ENCODE measurements around the gene DIAPH1.

DIAPH1 gene

GRCh38 chr5:141506381-141507155, 112.2 kb downstream of the DIAPH1 start:
- no peak for DNase-seq (ENCODE audit: low read depth in 3 of 3)

DNA sequence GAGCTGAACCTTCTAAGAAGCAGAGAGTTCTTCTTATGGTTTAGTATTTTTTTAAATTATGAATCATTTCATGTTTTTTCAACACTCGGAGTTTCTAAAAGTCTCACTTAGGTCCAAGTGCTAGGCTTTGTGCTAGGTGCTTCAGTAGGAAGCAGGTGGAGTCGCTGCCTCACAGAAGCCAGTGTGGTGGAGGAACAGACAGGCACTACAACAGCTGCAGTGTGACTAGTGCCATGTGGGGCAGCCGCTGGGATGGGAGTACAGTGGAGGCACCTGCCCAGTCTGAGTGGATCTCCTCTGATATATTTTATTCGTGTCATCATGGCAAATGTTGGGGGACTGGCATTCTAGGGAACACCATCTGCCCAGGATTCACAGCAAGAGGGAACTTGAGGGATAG, 114.6 kb downstream of the DIAPH1 start:
- DNase-seq (ENCODE audit: low read depth in 3 of 3) = no peak

DNA sequence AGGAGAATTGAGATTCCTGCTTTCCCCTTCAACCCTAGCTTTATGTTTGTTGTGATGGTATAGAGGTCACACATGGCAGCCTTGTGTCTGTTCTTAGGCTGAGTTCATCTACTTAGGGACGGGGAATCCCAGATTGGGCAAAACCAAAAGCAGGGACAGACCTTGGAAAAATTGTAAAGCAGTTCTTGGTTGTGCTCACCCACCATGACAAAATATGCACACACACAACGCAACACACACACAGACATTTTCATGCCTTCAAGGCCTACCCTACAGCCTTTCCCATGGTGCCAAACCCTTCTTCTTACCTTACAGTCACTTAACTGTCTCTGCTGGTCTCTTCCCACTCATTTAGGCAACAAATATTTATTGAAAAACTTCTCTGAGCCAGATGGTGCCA, 115.1 kb downstream of the DIAPH1 start:
- no peak for DNase-seq (ENCODE audit: low read depth in 3 of 3)

- DNase-seq (ENCODE audit: low read depth in 3 of 3) = no peak
Observed at GRCh38 chr5:141501761-141502160, 117.0 kb downstream of the DIAPH1 start.

DNA sequence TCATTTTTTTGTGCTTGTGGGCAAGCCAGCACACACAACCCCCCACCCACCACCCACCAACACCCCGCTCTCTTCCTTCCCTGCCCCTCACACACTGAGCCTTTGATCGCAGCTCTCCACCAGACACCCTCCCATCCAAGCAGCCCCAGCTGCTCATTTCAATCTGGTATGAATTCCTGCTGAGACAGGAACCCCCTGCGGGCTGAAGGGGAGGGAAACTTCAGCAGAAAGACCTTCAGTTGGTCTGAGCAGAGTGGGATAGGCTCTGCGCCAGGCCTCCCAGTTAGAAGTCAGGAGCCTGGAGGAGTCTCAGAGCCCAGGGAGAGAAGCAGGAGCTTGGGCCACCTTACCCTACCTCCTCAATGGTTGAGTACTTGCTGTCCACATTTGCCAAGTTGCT, 122.8 kb downstream of the DIAPH1 start:
- DNase-seq (ENCODE audit: low read depth in 3 of 3) = no peak

- no peak for DNase-seq (ENCODE audit: low read depth in 3 of 3)
Observed at GRCh38 chr5:141495453-141495811, 123.4 kb downstream of the DIAPH1 start.

- no peak for DNase-seq (ENCODE audit: low read depth in 3 of 3)
Observed at GRCh38 chr5:141494761-141495452, 123.9 kb downstream of the DIAPH1 start.

DNA sequence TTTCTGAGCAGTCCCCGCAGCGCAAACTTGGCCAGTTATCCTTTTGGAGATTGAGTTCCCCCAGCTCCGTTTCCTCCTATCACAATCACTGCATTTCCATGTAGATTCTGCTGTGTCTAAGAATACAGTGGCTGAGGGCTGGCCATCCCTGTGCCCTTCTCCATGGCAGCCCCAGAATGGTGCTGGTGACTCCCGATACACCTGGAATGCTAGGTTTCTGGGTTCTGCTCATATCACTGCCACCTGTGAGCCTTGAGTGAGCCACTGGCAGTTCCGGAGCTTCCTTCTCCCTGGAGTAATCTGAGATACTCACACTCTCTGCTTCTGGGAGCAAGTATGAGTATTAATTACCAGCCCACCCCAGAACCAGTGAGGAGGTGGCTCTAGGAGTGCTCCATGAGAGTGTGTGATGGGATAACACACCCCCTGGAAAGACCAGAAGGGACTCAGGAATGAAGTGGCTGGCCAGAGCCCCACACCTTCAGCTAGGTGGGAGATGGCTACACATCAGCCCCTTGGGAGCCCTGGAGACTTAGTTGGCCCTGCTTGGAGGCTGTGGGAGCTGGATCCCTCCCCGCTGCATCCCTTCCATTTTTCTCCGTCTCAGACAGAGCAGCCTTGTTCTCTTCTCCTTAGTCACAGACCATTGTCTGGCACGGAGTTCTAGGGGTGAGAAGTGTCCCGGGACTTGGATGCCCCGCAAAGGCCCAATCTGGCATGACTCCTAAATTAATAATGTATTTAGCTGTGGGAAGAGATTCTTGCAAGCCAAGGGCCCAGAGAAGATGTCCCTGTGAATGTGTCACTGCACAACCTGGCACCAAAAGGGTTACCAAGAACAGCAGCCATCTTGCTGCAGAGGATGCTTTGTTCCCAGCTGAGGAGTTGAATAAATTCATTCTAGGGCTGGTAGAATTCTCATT, 125.0 kb downstream of the DIAPH1 start:
- no peak for DNase-seq (ENCODE audit: low read depth in 3 of 3)

DNA sequence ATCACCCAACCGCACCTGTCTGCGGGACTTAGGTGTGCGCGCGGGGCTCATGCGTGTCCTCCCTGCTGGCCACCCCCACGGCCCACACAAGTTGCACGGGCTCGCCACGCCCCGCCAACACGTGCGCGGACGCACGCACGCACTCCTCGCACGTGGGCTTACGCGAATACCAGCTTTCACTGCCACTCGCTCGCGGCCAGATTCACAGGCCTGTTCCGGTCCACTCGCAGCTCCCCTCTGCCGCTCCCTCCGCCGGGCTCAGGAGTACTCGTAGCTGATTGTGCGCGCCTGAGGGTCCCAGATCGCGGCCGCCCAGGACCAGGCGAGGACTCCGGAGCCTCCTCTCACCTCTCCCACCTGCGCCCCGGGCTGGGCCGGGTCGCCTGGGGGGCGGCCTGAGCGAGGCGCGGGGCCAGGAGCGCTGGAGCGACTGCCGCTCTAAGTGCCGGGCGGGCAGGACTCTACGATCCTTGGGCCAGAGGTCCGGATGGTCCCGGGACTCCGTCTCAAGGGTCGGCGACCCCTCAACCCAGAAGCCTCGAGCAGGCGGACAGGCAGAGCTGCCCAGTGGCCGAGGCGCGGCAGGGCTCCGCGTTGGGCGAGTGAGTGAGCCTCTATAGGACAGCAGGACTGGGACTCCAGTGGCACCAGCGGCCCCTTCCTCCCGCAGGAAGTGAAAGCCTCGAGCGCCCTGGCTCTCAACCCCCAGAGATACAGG, 126.5 kb downstream of the DIAPH1 start:
- DNase-seq (ENCODE audit: low read depth in 3 of 3) = no peak

- no peak for DNase-seq (ENCODE audit: low read depth in 3 of 3)
Observed at GRCh38 chr5:141491323-141492167, 127.3 kb downstream of the DIAPH1 start.

GRCh38 chr5:141490771-141491170, 128.0 kb downstream of the DIAPH1 start:
- DNase-seq (ENCODE audit: low read depth in 3 of 3) = no peak

DNA sequence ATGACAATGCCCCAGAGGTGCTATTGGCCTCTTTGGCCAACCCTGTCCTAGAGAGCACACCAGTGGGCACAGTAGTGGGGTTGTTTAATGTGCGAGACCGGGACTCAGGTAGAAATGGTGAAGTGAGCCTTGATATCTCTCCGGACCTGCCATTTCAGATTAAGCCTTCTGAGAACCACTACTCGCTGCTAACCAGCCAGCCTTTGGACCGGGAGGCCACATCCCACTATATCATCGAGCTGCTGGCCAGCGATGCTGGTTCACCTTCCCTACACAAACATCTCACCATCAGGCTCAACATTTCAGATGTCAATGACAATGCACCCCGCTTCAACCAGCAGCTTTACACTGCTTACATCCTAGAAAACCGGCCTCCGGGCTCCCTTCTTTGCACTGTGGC, 128.5 kb downstream of the DIAPH1 start:
- DNase-seq (ENCODE audit: low read depth in 3 of 3) = no peak

- DNase-seq (ENCODE audit: low read depth in 3 of 3) = no peak
Observed at GRCh38 chr5:141489841-141490240, 129.0 kb downstream of the DIAPH1 start.

DNA sequence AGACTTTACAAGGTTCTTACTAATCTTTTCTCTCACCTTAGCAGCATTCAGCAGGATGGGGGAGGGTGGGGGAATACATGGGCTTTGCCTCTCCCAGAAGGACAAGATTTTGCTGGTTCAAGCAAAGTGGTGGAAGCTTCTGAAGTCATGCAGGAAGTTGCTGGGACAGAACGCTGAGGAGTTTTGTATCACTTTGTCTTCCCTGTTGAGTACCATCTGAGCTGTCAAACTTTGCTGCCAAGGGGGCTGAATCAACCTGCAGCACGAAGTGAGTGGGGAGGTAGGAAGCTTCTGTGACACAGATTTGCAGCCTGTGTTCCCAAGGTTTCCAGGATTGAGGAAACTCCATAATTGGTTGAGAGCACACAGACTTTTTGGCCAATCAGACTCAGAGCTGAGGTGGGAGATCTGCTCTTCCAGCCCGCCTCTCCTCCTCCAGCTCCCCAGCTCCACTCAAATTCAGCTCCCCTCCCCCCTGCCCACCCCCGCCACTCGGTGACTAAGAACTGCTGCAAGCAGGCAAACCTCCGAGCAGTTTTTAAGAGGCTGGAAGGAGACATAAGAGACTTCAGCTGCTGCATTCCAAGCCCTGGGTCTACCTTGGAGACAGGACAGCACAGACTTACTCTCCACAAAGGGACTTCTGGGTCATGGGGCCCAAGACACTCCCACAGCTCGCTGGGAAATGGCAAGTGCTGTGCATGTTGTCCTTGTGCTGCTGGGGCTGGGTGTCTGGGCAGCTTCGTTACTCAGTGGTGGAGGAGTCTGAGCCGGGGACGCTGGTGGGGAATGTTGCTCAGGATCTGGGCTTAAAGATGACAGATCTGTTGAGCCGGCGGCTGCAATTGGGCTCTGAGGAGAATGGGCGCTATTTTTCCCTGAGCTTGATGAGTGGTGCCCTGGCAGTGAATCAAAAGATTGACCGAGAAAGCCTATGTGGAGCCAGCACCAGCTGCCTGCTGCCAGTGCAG, 129.9 kb downstream of the DIAPH1 start, which contains the start of gene PCDHGC5:
Gene PCDHGC5 (plus strand): TSS at position 491 of the 971 bp plus-strand sequence. CDS start 160 bp downstream, at position 651.
- no peak for DNase-seq (ENCODE audit: low read depth in 3 of 3)

DNA sequence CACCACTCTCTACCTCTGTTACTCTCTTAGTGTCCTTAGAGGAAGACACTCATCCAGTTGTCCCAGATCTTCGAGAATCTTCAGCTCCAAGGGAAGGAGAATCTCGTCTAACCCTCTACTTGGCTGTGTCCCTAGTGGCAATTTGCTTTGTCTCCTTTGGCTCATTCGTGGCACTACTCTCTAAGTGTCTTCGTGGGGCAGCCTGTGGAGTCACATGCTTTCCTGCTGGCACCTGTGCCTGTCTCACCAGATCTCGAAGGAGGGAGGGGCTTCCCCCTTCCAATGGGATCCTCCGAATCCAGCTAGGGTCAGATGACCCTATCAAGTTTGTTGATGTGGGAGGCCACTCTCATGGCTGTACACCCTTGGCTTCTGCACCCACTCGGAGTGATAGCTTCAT, 131.7 kb downstream of the DIAPH1 start:
- no peak for DNase-seq (ENCODE audit: low read depth in 3 of 3)

- no peak for DNase-seq (ENCODE audit: low read depth in 3 of 3)
Observed at GRCh38 chr5:141486091-141486490, 132.7 kb downstream of the DIAPH1 start.

GRCh38 chr5:141485321-141486055, 133.3 kb downstream of the DIAPH1 start:
- no peak for DNase-seq (ENCODE audit: low read depth in 3 of 3)

DNA sequence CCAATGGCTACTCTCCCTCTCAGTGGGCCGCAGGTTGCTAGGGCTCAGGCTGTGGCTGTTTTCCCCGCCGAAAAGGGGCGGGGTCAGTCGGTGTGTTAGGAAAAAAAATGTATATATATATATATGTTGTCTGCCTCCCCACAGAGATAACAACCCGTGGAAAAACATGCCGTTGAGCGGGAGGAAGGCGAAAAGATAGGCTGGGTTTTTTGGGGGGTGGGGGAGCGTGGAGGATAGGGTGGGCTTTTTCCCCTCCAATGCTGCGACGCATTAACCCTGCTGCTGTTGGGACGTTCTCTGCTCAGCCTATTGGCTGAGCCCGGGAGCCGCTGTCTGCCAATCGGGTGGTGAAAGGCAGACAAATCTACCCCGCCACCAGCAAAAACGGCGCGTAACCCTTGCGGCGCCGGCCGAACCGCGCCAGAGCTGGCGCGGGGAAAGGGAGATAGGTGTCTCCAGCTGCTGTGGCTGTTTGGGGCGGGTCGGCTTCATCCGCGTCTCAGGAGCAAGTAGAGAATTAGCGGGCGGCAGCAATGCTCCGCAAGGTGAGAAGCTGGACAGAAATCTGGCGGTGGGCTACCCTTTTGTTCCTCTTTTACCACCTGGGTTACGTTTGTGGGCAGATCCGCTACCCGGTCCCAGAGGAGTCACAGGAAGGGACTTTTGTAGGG, 134.0 kb downstream of the DIAPH1 start, which contains the start of gene PCDHGC4:
Gene PCDHGC4 (plus strand): TSS at position 390 of the 671 bp plus-strand sequence. CDS start 144 bp downstream, at position 534.
- no peak for DNase-seq (ENCODE audit: low read depth in 3 of 3)
